Upper lobe of left lung (tissue), 6 donors: ENCODE measurements around the gene ZFAND6. TPM values are rescaled to one million over a fixed set of nuclear protein-coding genes. Genes with fewer than 3 reads are reported as not detected.

Experiments used
- ATAC-seq, 2 donors: fragments of 200-7000 bp; cut with Tn5 transposase; one replicate each; pipeline ENCODE4 v1.9.1; 2022; ENCODE audit warnings: mild to moderate bottlenecking in 2 of 2, moderate library complexity in 2 of 2; ENCODE audit not compliant: low FRiP score in 2 of 2
- DNase-seq, 2 donors: peaks; one replicate each; pipeline ENCODE4 v3.0.0-alpha.2; 2019 to 2020
- H3K27ac ChIP-seq, 4 donors: fragments of 200-600 bp; sonication (generic); one replicate each; pipeline ENCODE4 v1.5.1; 2016 to 2019
- H3K27me3 ChIP-seq, 4 donors: fragments of 200-600 bp; sonication (generic); one replicate each; pipeline ENCODE4 v1.5.1; 2017 to 2019
- H3K36me3 ChIP-seq, 4 donors: fragments of 200-600 bp; sonication (generic); one replicate each; pipeline ENCODE4 v1.5.1; 2016 to 2019
- H3K4me1 ChIP-seq, 4 donors: fragments of 200-600 bp; sonication (generic); one replicate each; pipeline ENCODE4 v1.5.1; 2018 to 2019
- H3K4me3 ChIP-seq, 4 donors: fragments of 200-600 bp; sonication (generic); one replicate each; pipeline ENCODE4 v1.5.1; 2017 to 2019; ENCODE audit warnings: mild to moderate bottlenecking in 2 of 4, moderate library complexity in 1 of 4
- H3K9me3 ChIP-seq, 4 donors: fragments of 200-600 bp; sonication (generic); one replicate each; pipeline ENCODE4 v1.5.1; 2018 to 2019
- EP300 ChIP-seq, 4 donors: sonication (generic); formaldehyde crosslinking; IDR thresholded peaks; one replicate each; pipeline ENCODE4 v1.5.1; 2017; ENCODE audit warnings: antibody characterized with exemption in 4 of 4, control low read depth in 2 of 4
- POLR2A ChIP-seq, 4 donors: fragments of 450-650 bp; IDR thresholded peaks; one replicate each; pipeline ENCODE4 v1.5.1; 2016 to 2017; ENCODE audit warnings: antibody characterized with exemption in 4 of 4, mild to moderate bottlenecking in 2 of 4
- POLR2AphosphoS5 ChIP-seq, 2 donors: sonication (generic); formaldehyde crosslinking; IDR thresholded peaks; one replicate each; pipeline ENCODE4 v1.5.1; 2017; ENCODE audit warnings: antibody characterized with exemption in 2 of 2
- WGBS, 2 donors: methylation state at CpG; one replicate each; pipeline ENCODE4 v1.1.5; 2017 to 2018; 5-methylcytosine and 5-hydroxymethylcytosine counted together
- total RNA-seq, 6 donors: library from RNA; depleted of rRNA in 4 of 6; stranded (reverse); fragments of >200 nt in 4 of 6; gene quantifications; one replicate each; pipeline versions ENCODE4 v1.1.0 to v1.2.1, GENCODE V29; 2016 to 2021
- TF ChIP-seq, protein P1 (sequence below), 6 experiments: fragments of 450-650 bp in 4 of 6; fragments of 200-600 bp in 2 of 6; sonication (generic) in 2 of 6; IDR thresholded peaks; one replicate each; pipeline ENCODE4 v1.5.1; 2016 to 2019; ENCODE audit warnings: antibody characterized with exemption in 6 of 6
- donor health status: DM: no; HTN: no; CAD: no; lungs with moderate emphysema.
- donor health status: DM: no; HTN: yes; CAD: no; lungs with severe emphysema.

ZFAND6 gene
- total RNA-seq, 6 donors from 2014 or later = 36.7 to 151 (median 70.5) TPM

DNA sequence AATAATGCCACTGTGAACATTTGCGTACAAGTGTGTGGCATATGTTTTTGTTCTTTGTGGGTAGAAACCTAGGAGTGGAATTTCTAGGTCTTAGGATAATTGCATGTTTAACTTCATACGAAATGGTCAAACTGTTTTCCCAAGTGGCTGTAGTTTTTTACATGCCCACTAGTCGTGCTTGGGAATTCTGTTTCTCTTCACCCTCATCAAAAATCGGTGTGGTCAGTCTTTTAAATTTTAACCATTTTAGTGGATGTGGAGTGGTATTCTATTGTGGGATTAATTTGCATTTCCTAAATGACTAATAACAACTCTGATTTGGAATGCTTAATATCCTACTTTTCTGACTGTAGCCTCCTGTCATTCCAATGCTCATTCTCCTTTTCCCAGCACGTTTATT is 27.6 kb downstream of the ZFAND6 start:
- WGBS, 2 donors = 50 to 59% methylated on average over 5 of the region's 5 CpGs
- Histone ChIP-seq H3K4me3 (no peak overlapping the region), H3K9me3 (no peaks in the 10 kb centered on the region), H3K36me3 (no peaks in the 10 kb centered on the region), H3K27ac (no peak overlapping the region), H3K4me1 (peaks cover 0 to 5% (median 4%) of the 10 kb centered on the region in 4 donors), H3K27me3 (no peaks in the 10 kb centered on the region)
- ATAC-seq (no peak), DNase-seq (no peak)
- TF ChIP-seq, protein P1, sequence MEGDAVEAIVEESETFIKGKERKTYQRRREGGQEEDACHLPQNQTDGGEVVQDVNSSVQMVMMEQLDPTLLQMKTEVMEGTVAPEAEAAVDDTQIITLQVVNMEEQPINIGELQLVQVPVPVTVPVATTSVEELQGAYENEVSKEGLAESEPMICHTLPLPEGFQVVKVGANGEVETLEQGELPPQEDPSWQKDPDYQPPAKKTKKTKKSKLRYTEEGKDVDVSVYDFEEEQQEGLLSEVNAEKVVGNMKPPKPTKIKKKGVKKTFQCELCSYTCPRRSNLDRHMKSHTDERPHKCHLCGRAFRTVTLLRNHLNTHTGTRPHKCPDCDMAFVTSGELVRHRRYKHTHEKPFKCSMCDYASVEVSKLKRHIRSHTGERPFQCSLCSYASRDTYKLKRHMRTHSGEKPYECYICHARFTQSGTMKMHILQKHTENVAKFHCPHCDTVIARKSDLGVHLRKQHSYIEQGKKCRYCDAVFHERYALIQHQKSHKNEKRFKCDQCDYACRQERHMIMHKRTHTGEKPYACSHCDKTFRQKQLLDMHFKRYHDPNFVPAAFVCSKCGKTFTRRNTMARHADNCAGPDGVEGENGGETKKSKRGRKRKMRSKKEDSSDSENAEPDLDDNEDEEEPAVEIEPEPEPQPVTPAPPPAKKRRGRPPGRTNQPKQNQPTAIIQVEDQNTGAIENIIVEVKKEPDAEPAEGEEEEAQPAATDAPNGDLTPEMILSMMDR (IDR thresholded peaks at IDR 0.05) = peak in 2 of 6 experiments; percentile 15 to 16
- no peak for TF ChIP-seq POLR2AphosphoS5 (IDR thresholded peaks at IDR 0.05)

DNA sequence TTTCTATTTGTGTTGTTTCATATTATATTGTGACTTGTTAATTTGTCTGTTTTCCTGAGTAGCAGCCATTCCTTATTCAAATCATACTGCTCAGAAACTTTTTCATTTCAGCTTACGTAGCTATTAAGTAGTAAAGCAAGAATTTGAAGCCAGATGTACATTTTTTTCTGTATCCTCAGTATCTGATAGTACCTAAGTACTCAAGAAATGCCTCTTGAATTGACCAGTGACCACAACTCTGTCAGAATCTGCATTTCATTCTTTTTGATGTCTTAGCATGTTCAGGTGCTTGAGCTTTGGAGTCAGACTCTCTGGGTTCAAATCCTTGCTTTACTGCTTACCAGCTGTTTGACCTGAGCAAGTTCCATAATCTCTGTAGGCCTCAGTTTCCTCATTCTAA is 30.6 kb downstream of the ZFAND6 start:
- WGBS, 2 donors = 97 to 98% methylated on average over 1 of the region's 1 CpG
- Histone ChIP-seq H3K27ac (no peak overlapping the region), H3K4me3 (no peak overlapping the region), H3K4me1 (peaks cover 0 to 13% (median 5%) of the 10 kb centered on the region in 4 donors), H3K27me3 (no peaks in the 10 kb centered on the region), H3K9me3 (no peaks in the 10 kb centered on the region), H3K36me3 (no peaks in the 10 kb centered on the region)
- TF ChIP-seq POLR2A (IDR thresholded peaks at IDR 0.05) (no peak), POLR2AphosphoS5 (IDR thresholded peaks at IDR 0.05) (no peak), EP300 (IDR thresholded peaks at IDR 0.05) (no peak)
- TF ChIP-seq, protein P1 (IDR thresholded peaks at IDR 0.05) = no peak
- DNase-seq = no peak
- ATAC-seq = no peak

GRCh38 chr15:80090879-80091503 is 31.5 kb downstream of the ZFAND6 start:
- DNase-seq = no peak

GRCh38 chr15:80093854-80094418 is 34.5 kb downstream of the ZFAND6 start:
- ATAC-seq = peak; percentile 34 to 62
- Histone ChIP-seq H3K4me3 (no peak overlapping the region), H3K27ac (no peak overlapping the region), H3K9me3 (no peaks in the 10 kb centered on the region), H3K27me3 (no peaks in the 10 kb centered on the region), H3K36me3 (no peaks in the 10 kb centered on the region), H3K4me1 (peaks cover 0 to 24% (median 10%) of the 10 kb centered on the region in 4 donors)
- DNase-seq = peak in 1 of 2 donors; percentile 65
- 67 to 89% methylated on average over 2 to 5 of the region's 5 CpGs for WGBS, 2 donors
- TF ChIP-seq EP300 (IDR thresholded peaks at IDR 0.05) (no peak), POLR2AphosphoS5 (IDR thresholded peaks at IDR 0.05) (no peak)
- TF ChIP-seq, protein P1 (IDR thresholded peaks at IDR 0.05) = no peak

More at GRCh38 chr15:80090879-80091503, 31.5 kb downstream of the ZFAND6 start:
- H3K27me3 ChIP-seq = no peaks in the 10 kb centered on the region
- no peak overlapping the region for H3K27ac ChIP-seq
- peaks cover 0 to 15% (median 7%) of the 10 kb centered on the region in 4 donors for H3K4me1 ChIP-seq
- H3K4me3 ChIP-seq = no peak overlapping the region
- H3K9me3 ChIP-seq = no peaks in the 10 kb centered on the region
- H3K36me3 ChIP-seq = no peaks in the 10 kb centered on the region
- 71 to 87% methylated on average over 7 of the region's 7 CpGs for WGBS, 2 donors
- TF ChIP-seq POLR2AphosphoS5 (IDR thresholded peaks at IDR 0.05) = no peak
- TF ChIP-seq, protein P1 (IDR thresholded peaks at IDR 0.05) = peak in 3 of 6 experiments; percentile 17 to 26 (median 21)
- no peak for ATAC-seq

GRCh38 chr15:80095511-80095910 is 36.0 kb downstream of the ZFAND6 start:
- Histone ChIP-seq H3K4me1 (peaks cover 0 to 22% (median 11%) of the 10 kb centered on the region in 4 donors), H3K27me3 (no peaks in the 10 kb centered on the region), H3K9me3 (no peaks in the 10 kb centered on the region), H3K27ac (no peak overlapping the region), H3K36me3 (no peaks in the 10 kb centered on the region), H3K4me3 (no peak overlapping the region)
- DNase-seq (no peak), ATAC-seq (no peak)
- TF ChIP-seq POLR2AphosphoS5 (IDR thresholded peaks at IDR 0.05) (no peak), POLR2A (IDR thresholded peaks at IDR 0.05) (no peak), EP300 (IDR thresholded peaks at IDR 0.05) (no peak)
- TF ChIP-seq, protein P1 (IDR thresholded peaks at IDR 0.05) = no peak
- 86 to 92% methylated on average over 4 of the region's 4 CpGs for WGBS, 2 donors
